NCI-H460 (cell line): Measurements from ENCODE around the gene INSC. TPM values are rescaled to one million over a fixed set of nuclear protein-coding genes. Genes with fewer than 3 reads are reported as not detected.
"Not testable (repeated sequence)": the region's sequence is repeated elsewhere in the genome, so short reads cannot be mapped to it uniquely, and the experiment has no call there.

Source experiments
- DNase-seq: peaks from one replicate; pipeline ENCODE4 v3.0.0-alpha.2; 2016; ENCODE audit warnings: low read depth; ENCODE audit errors: extremely low read depth
- polyA plus RNA-seq: library from polyadenylated mRNA; depleted of rRNA; stranded (reverse); fragments of >200 nt; gene quantifications from 2 replicates; pipeline ENCODE4 v1.2.3, GENCODE V29; 2014; cell fraction: nucleus; rRNA removed
- total RNA-seq: library from RNA; depleted of rRNA; stranded (reverse); fragments of >200 nt; shearing (Covaris generic); gene quantifications from 2 replicates; pipeline ENCODE4 v1.2.3, GENCODE V29; 2014; rRNA removed

Gene INSC, protein sequence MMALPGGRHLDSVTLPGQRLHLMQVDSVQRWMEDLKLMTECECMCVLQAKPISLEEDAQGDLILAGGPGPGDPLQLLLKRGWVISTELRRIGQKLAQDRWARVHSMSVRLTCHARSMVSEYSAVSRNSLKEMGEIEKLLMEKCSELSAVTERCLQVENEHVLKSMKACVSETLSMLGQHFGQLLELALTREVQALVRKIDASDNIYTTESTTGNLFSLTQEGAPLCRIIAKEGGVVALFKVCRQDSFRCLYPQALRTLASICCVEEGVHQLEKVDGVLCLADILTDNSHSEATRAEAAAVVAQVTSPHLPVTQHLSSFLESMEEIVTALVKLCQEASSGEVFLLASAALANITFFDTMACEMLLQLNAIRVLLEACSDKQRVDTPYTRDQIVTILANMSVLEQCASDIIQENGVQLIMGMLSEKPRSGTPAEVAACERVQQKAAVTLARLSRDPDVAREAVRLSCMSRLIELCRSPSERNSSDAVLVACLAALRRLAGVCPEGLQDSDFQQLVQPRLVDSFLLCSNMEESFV
- total RNA-seq, result 0.17 and 1.0 TPM in 2 replicates
- polyA plus RNA-seq, result not detected in 2 replicates

DNA sequence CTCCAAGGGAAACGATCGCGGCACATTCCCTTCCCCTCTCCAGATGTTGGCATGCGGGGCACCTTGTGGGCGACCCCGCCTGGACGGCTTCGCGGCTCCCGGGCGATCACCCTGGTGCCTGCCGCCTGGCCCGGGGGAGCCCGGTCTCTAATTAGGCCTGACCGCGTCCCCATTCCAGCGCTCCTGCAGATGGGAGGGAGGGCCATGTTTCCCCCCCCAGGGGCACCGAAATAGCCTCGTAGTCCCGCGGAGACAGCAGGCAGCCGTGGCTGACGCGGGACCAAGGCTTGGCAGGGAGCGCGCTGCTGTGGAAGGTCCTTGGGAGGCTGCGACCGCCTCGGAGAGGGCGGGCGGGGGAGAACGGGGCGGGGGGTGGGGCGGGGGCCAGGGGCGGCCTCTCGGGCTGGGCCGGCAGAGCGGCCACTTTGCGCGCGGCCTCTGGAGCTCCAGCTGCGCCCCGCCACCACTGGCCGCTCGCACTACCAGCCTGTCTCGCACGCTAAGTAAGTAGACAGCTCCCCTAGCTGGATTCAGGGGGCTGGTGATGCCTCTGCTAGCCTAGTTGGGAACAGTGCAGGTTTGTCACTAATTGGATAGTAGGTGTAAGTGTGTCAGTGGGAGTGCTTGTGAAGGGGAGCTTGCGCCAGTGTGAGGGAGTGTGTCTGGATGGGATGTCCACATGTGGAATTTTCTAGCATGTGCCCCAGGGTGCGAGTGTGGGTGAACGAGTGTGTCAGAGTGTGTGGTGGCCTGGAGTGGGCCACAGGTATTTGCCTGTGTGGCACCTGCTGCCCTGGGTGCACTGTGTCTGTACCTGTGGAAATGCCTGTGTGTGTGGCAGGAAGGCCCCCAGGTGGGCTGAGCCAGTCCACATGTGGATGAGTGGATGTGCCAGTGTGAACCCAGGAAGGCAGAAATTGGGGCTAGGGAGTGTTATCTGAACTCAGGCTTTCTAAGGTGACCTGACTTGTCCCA, at the start of gene INSC:
Gene INSC (plus strand): TSS at position 423 of the 975 bp plus-strand sequence. CDS start 34,252 bp downstream, outside the sequence.
- no peak for DNase-seq

DNA sequence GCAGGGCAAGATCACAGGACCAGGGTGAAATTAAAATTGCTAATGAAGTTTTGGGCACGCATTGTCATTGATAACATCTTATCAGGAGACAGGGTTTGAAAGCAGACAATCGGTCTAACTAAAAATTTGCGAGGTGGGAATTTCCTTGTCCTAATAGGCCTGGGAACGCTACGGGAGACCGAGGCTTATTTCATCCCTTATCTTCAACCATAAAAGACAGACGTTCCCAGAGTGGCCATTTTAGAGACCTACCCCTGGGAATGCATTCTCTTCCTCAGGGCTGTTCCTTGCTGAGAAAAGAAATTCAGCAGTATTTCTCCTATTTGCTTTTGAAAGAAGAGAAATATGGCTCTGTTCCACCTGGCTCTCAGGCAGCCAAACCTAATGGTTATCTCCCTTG, 45.0 kb upstream of the INSC start:
- DNase-seq, result not testable (repeated sequence)

DNA sequence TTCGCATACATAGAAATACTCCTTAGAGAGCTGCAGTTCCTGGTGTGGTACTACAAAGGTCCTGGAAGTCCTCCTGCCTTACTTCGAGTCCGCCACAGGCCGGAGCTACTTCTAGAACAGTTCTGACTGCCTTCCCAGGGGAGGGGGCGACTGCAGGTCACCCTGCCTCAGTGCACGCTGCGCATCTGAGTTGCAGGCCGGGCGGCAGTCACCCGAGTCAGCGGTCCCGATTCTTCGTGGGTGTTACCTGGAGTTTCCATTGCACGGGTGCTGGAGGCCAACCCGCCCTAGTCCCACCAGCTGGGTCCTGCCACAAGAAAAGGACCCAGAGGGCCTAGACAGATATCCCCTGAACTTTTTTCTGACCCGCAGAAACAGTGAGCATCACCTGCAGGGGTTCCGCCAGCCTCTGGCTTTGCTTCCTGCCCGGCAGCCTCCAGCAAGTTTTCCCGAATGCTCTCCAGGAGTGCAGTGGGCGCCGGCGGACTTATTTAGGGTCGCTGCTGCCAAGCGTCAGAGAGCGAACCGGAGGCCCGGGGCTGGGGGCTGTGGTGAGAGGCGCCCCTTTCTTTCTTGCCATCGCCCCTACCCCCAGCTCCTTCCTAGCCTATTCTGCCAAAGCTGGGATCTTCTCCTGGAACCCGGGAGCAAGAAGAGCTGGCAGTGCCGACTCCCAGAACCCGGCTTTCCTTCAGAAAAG, 43.0 kb upstream of the INSC start:
- no peak for DNase-seq

DNA sequence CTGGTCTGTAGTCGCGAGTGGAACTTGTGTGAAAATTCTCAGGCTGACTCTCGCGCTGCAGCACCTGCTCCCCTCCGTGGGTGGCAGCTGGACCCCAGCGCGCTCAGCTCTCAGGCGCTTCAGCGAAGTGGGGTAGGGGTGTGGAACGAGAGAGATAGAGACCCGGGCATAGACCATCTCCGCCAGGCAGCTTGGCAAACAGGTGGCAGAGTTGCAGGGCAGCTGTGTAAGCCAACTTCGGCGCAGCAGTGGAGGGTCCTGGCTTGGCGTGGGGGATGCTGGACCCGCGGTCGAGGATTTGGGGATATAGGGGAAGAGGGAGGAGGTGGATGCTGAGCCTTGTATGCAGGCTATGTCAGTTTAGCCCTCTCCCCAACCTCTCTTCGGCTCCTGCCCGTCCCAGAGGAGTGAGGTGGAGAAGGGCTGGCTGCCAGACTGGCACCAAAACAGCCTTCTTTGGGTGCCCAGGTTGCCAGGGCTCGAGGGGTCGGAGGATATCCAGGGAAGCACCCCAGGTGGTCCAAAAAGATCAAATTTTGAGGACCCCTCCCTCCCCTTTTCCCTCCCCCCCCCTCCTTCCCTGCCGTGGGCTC, 42.1 kb upstream of the INSC start:
- DNase-seq, result no peak

DNA sequence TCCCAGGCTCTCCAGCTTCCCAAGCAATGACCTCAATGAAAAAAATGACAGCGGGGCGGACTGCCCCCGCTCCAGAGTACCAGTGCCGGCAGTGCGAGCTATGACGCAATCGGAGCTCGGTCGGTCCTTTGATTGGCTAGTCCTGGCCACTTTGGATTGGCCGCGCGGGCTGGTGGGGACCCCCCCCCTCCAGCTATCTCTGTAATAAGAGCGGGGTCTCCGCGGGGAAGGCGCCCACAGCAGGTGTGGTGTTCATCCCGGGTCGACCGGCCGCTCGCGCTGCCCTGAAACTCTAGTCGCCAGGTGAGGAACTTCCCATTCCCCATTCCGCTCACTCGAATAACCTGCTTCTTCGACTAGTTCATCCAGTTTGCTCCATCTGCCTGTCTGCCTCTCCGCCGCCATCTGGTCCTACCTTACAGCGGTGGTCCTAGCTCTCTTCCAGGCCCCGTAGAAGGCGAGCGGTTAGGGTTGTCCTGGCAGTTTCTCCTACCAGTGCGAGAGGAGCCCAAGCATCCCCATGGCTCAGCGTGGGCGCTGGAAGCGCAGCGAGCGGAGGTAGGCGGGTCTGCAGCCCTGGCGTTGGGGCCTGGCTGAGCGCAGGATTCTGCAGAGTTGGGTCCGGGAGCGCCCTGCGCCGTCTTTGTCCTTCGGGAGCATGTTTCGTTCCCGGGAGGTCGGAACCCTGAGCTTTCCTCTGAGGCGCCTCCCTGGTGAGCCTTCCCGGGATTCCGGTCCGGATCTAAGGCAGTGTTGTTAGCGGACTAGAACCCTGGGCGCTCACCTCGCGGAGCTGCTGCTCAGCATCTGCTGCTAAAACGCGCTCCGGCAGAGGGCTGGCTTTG, 41.1 kb upstream of the INSC start, which contains the start of gene CALCB:
Gene CALCB (plus strand): TSS at position 233 of the 845 bp plus-strand sequence. CDS start 1,126 bp downstream, outside the sequence.
- no peak for DNase-seq

DNA sequence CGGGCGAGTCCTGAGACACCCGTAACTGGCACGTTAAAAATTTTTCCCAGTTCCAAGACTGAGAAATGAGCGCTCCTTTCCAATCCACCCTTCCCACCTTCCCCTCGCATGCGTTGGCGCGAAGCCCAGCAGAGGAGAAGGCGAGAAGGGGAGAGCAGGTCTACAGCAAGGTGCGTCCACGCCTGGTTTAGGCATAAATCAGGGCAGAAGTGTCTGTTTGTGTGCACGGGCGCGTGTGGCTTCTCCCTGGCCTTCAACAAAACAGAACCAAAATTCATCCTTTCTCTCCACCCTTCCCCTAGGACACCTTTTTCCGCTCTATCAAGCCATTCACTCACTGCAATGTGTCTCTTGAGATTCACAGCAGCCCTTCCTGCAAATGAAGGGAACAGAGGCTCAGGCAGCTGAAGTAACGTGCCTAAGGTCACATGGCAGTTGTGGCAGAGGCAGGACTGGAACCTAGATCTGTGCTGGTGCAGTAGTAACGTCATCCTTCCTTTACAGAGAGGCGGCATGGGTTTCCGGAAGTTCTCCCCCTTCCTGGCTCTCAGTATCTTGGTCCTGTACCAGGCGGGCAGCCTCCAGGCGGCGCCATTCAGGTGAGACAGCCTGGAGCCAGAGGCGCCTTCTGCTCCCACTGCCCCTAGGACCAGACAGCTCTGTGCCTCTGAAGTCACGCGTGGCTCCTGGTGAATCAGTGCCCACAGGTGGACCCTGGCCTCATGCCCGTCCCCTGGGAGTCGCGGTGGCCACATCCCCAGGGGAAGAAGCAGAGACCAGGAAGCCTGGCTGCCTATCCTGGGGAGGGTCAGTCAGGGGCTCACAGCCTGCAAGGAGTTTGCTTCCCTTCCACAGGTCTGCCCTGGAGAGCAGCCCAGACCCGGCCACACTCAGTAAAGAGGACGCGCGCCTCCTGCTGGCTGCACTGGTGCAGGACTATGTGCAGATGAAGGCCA, 40.2 kb upstream of the INSC start:
- DNase-seq, result peak; percentile 56

DNA sequence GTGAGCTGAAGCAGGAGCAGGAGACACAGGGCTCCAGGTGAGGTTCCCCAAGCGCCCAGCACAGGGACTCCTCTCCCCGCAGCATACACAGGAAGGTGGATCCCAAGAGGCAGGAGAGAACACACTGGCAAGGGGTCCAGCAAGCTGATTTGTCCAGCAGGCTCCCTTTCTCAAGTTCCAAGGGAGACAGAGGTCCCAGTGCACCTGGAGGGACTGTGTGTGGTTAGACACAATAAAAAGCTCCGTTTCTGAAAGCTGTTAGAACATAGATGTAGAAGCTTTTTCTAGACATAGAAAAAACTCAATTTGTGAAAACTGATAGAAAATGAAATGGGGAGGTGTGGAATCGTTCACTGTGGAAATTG, 39.6 kb upstream of the INSC start:
- no peak for DNase-seq

DNA sequence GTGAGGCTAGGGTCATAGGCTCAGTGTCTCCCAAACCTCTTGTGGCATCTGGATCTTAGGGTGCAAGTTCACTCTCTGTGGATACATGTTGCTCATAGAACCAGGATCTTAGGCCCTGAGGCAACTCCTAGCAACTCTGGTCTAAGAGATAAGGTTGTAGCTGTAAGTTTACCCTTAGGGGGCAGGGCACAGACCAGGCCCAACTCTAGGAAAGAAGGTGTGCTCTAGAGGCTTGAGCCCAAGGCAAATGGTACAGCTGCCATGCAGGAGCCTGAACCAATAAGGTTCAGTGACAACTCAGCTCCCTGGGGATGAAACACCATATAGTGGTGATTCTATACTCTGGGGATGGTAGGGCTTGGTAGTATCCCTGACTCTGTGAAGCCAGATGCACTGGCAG, 23.5 kb upstream of the INSC start:
- DNase-seq, result no peak

DNA sequence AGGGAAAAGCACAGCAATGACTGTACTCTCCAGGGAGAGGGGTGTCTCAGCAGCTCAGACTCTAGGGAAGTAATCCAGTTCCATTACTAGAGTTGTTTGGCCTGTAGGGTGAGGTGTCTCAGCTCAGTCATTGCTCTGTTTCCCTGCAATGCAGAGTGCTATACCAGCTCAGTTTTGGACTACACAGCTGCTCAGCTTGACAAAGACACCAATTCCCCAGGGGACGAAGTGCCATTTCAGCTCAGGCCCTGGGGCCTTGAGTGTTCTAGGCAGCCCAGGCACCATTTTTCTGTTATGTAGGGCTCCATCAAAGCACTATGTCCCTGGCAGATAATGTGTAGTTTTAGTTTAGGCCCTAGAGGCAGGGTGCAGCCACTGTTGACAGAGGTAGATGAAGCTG, 23.1 kb upstream of the INSC start:
- DNase-seq, result no peak

DNA sequence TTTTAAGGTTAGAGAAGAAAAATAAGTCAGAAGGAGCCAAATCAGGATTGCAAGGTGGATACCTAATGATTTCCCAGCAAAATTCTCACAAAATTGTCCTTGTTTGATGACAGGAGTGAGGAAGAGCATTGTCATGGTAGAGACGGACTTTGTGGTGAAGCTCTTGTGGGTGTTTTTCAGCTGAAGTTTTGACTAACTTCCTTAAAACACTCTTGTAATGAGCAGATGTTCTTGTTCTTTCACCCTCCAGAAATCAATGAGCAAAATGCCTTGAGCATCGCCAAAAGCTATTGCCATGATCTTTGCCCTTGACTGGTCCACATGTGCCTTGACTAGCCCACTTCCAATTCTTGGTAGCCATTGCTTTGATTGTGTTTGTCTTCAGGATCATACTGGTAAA, 21.3 kb upstream of the INSC start:
- no peak for DNase-seq

DNA sequence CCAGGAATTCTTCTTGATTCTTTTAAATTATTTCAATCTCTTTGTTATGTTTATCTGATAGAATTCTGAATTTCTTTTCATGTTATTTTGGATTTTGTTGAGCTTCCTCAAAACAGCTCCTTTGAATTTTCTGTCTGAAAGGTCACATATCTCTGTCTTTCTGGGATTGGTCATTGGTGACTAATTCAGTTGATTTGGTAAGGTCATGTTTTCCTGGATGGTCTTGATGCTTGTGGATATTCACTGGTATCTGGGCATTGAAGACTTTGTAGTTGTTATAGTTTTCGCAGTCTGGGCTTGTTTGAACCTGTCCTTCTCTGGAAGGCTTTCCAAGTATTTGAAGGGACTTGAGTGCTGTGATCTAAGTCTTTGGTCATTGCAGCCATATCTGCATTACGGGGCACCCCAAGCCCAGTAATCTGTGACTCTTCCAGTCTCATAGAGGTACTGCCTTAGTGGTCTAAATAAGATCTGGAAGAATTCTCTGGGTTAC, 18.9 kb upstream of the INSC start:
- no peak for DNase-seq

DNA sequence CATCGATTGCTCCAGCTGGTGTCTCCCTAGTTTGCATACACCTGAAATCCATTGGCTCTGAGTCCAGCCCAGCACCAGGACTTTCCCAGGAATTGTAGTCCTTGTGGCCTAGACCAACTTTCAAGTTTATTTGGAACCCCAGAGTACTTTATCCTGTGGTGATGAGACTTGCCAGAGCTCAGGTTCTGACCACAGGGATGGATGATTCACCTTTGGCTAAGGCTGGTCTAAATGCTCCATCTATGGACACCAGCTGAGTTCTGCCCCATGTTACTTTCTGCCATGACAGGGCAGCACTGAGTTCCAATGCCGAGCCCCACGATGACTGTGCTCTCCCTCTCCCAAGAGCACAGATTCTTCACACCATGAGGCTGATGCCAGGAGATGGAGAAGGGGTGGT, 17.3 kb upstream of the INSC start:
- DNase-seq, result no peak

DNA sequence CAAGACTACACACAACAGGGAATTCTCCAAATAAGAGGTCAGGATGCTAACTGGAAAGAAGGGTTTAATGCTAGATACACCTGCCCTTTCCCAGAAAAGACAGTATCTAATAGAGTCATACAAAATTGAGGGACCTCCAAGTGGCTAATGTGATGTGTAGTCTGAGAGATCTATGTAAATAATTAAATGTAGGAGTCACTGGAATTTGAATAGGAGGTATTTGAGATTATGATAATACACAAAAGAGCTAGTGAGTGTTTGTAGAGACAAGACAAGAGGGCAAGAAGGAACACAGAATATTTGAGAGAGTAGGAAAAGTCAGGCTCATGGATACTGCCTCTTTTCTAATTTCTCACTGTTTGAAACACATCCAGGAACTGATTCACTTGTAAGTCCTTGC, 15.5 kb upstream of the INSC start:
- no peak for DNase-seq

DNA sequence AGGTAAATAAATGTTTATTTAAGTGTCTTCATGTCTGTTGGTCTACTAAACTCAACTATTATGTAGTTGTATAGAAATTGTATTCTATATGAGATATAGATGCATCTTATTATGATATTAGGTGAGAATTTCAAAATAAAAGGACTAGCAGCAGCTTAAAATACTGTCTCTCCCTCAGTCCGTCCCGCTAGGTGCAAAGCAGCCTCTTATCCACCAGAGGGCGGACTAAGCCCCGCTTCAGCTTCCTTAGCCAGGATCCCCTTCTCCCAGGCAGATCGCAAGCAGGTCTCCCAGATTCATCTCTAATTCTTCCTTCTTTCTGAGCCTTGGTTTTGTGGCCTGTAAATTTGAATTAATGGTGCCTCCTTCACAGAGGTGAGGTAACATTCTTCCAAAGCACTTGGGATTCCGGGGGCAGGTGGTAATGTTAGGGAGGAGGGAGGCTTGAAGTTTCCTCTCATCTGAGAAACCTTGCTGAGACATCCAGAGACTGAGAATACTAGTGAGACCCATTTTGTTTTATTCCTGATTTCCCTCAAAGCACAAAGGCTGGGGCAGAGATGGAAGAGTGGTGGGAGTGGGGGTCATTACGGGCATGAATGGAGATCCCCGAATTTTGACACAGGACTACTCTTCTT, 13.5 kb upstream of the INSC start:
- peak; percentile 53 for DNase-seq

DNA sequence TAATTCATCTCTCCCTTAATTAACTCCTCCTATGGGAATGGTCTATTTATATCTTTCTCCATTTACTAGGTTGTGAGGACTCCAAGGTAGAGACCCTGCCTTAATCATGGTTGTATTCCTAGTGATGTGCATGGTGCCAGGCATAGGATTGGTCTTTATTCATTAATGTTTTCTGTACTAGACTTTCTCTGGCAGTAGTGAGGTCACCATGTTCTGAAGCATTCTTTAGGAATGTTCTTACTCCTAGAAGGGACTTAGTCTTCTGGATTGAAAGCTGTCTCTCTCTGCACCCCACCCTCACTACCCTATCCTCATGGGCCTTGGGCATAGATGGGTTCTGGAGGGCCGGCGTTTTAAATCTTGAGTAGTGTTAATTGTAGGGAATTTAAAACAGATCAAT, 10.6 kb upstream of the INSC start:
- no peak for DNase-seq

DNA sequence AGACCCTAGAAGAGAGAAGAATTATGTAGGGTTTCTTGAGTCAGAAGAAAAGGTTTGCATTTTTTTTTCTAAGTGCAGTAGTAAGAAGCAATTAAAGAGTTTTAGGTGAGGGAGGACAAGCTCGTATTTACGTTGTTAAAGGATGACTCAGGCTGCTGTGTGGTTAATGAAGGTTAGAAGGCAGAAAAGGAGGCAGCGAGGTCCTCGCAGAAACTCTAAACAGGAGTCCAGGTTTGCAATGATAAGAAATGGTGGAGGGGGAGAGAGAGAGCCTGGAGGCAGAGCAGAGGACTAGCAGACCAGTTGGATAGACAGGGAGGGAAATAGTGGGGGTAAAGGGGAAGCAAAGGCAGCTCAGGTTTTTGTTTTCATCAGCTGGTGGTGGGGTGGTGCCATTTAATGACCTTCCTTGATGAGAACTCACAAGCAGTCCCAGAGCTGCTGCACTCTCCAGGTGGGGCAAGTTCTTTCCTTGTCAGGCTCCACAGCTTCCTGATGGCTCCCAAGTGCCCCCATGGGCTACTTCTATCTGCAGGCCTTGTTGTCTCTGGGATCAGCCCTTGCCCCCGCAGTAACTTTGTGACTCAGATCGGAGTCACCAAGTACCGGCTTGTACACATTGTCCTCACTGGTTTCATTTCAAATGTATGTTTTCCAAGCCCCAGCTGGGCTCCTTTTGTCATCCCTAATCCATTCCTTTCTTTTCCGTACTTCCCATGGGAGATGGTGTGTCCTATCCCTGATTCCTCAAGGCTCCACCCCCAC, 8.3 kb upstream of the INSC start:
- DNase-seq, result no peak
